PC-9 (cell line): ENCODE results near the gene TAS2R42.

Source experiments
- EZH2 ChIP-seq: fragments of 200-600 bp; sonication (generic); IDR thresholded peaks from 2 replicates; pipeline ENCODE4 v1.8.0; 2017; ENCODE audit warnings: antibody characterized with exemption, low read depth
- TF ChIP-seq, protein P1 (sequence below): fragments of 200-600 bp; sonication (generic); conservative IDR thresholded peaks from 2 replicates; pipeline ENCODE4 v1.6.1; 2017; ENCODE audit warnings: mixed run types, antibody characterized with exemption, mild to moderate bottlenecking, moderate library complexity

DNA sequence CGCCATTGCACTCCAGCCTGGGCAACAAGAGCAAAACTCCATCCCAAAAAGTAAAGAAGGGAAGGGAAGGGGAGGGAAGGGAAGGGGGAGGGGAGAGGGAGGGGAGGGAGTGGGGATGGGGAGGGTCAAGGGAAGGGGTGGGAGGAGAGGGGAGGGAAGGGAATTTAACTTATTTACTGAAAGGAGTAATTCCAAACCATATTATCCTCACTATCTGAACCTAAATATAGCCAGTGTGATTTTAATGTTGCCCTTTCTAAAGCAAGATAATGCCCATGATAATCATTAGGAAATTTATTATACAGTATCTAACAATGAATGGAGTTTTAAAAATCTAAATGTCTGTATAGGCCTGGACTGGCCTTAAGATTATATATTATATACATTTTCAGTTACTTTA lies 8.5 kb downstream of the TAS2R42 start:
- TF ChIP-seq EZH2: no peak
- TF ChIP-seq, protein P1, sequence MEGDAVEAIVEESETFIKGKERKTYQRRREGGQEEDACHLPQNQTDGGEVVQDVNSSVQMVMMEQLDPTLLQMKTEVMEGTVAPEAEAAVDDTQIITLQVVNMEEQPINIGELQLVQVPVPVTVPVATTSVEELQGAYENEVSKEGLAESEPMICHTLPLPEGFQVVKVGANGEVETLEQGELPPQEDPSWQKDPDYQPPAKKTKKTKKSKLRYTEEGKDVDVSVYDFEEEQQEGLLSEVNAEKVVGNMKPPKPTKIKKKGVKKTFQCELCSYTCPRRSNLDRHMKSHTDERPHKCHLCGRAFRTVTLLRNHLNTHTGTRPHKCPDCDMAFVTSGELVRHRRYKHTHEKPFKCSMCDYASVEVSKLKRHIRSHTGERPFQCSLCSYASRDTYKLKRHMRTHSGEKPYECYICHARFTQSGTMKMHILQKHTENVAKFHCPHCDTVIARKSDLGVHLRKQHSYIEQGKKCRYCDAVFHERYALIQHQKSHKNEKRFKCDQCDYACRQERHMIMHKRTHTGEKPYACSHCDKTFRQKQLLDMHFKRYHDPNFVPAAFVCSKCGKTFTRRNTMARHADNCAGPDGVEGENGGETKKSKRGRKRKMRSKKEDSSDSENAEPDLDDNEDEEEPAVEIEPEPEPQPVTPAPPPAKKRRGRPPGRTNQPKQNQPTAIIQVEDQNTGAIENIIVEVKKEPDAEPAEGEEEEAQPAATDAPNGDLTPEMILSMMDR: no peak
